Immature natural killer cell (primary cell): ENCODE results near the gene PAQR9. TPM values are rescaled to one million over a fixed set of nuclear protein-coding genes. Genes with fewer than 3 reads are reported as not detected.

Experiments
- DNase-seq, 3 donors: peaks; one replicate each; pipeline ENCODE4 v3.0.0; 2022; ENCODE audit warnings: mixed read lengths in 1 of 3
- H3K27ac Mint-ChIP-seq, 6 donors: one replicate each; pipeline ENCODE4 v1.8.0; 2020; ENCODE audit warnings: mixed read lengths in 6 of 6, mild to moderate bottlenecking in 5 of 6, inconsistent platforms in 4 of 6, moderate library complexity in 3 of 6
- H3K27me3 Mint-ChIP-seq, 3 donors: one replicate each; pipeline ENCODE4 v1.8.0; 2020 to 2021; ENCODE audit warnings: low read depth in 3 of 3, mild to moderate bottlenecking in 3 of 3, mixed read lengths in 3 of 3, moderate library complexity in 3 of 3, inconsistent platforms in 1 of 3
- H3K36me3 Mint-ChIP-seq, 3 donors: one replicate each; pipeline ENCODE4 v1.8.0; 2020; ENCODE audit warnings: mixed read lengths in 3 of 3, inconsistent platforms in 2 of 3, mild to moderate bottlenecking in 2 of 3
- H3K4me1 Mint-ChIP-seq, 2 donors: one replicate each; pipeline ENCODE4 v1.8.0; 2020; ENCODE audit warnings: inconsistent platforms in 2 of 2, mild to moderate bottlenecking in 2 of 2, mixed read lengths in 2 of 2, moderate library complexity in 1 of 2
- H3K4me3 Mint-ChIP-seq, 5 donors: one replicate each; pipeline ENCODE4 v1.8.0; 2020; ENCODE audit warnings: mild to moderate bottlenecking in 5 of 5, mixed read lengths in 5 of 5, inconsistent platforms in 3 of 5, moderate library complexity in 3 of 5
- H3K9me3 Mint-ChIP-seq, 6 donors: one replicate each; pipeline ENCODE4 v1.8.0; 2020; ENCODE audit warnings: mild to moderate bottlenecking in 6 of 6, mixed read lengths in 6 of 6, inconsistent platforms in 4 of 6, moderate library complexity in 3 of 6
- polyA plus RNA-seq, 3 donors: library from polyadenylated mRNA; unstranded; fragments of 300-500 nt; fragmentation: Illumina TruSeq; gene quantifications; one replicate each; pipeline ENCODE4 v1.2.3, GENCODE V29; 2021

Gene PAQR9
- polyA plus RNA-seq, 3 donors from 2014 or later: not detected

GRCh38 chr3:142912402-142913172 is 50.9 kb downstream of the PAQR9 start:
- Mint-ChIP-seq H3K27me3 (peaks cover 0 to 16% (median 4%) of the 10 kb centered on the region in 3 donors), H3K4me3 (no peak overlapping the region), H3K36me3 (no peaks in the 10 kb centered on the region), H3K4me1 (no peaks in the 10 kb centered on the region), H3K9me3 (peaks cover 0 to 2% (median 0%) of the 10 kb centered on the region in 6 donors), H3K27ac (no peak overlapping the region)
- DNase-seq: no peak

Other genes starting within 250 kb of the PAQR9 start
- gene TRPC1, start 239.6 kb downstream of the PAQR9 start, polyA plus RNA-seq: not detected
- gene PCOLCE2, start 74.6 kb downstream of the PAQR9 start, polyA plus RNA-seq: not detected
- gene U2SURP, start 37.9 kb upstream of the PAQR9 start, polyA plus RNA-seq: 100 to 1,000 TPM in 1 of 3 donors, 10 to 100 TPM in 2; 82.7 to 120 (median 86.0) TPM
- gene CHST2, start 156.1 kb upstream of the PAQR9 start, polyA plus RNA-seq: 100 to 1,000 TPM; 105 to 117 (median 116) TPM